HepG2 (cell line): ENCODE results near the gene RFXAP. TPM values are rescaled to one million over a fixed set of nuclear protein-coding genes. Genes with fewer than 3 reads are reported as not detected.

Source experiments
- ATAC-seq: fragments of 200-7000 bp; cut with Tn5 transposase; 3 replicates; pipeline ENCODE4 v1.9.1; 2020; ENCODE audit warnings: mild to moderate bottlenecking, moderate library complexity
- BruUV-seq: library from RNA; stranded (reverse); fragments of 400-500 nt; replicated peaks from 2 replicates; lab custom pipeline; 2021; lab: Mats Ljungman, UMichigan
- CTCF ChIA-PET: fragments of 300-600 bp; formaldehyde crosslinking; extraction: SDS; loops from one replicate; lab custom pipeline; 2021; ENCODE audit warnings: low total read pairs, inconsistent platforms, low intra/inter-chr PET ratio; lab: Yijun Ruan, JAX
- POLR2A ChIA-PET: fragments of 350-600 bp; sonication (Branson Sonifier 250); formaldehyde crosslinking; loops from one replicate; lab custom pipeline; 2020; ENCODE audit warnings: antibody characterized with exemption, inconsistent platforms; lab: Yijun Ruan, JAX
- DNase-seq: peaks from one replicate; pipeline ENCODE4 v3.0.0-alpha.2; 2015; ENCODE audit warnings: low spot score
- FAIRE-seq: peaks from 3 replicates; lab custom pipeline; 2011; peaks lifted over from hg19 to GRCh38; lab: Jason Lieb, UNC
- H2AFZ ChIP-seq: one replicate; pipeline ENCODE4 v1.6.1; 2011; ENCODE audit warnings: low read length, inconsistent platforms
- H3K27ac ChIP-seq: fragments of 300-600 bp; 3 replicates; pipeline ENCODE4 v1.8.0; 2011; ENCODE audit warnings: mixed run types, mild to moderate bottlenecking, mixed read lengths, low read length, inconsistent platforms; ENCODE audit not compliant: insufficient read depth; ENCODE audit errors: extremely low read length
- H3K27me3 ChIP-seq, 2 experiments: fragments of 200-600 bp in 1 of 2; 2 replicates in 1 of 2; 3 replicates in 1 of 2; pipeline versions ENCODE4 v1.6.0 to v1.8.0; 2011; ENCODE audit warnings: low read length in 2 of 2, mild to moderate bottlenecking in 2 of 2, moderate library complexity in 2 of 2, inconsistent platforms in 1 of 2; ENCODE audit not compliant: insufficient read depth in 2 of 2, control insufficient read depth in 1 of 2
- H3K36me3 ChIP-seq, 2 experiments: fragments of 200-600 bp in 1 of 2; replicated peaks in 1 of 2; 2 replicates in 1 of 2; 3 replicates in 1 of 2; pipeline versions ENCODE4 v1.5.1 to v1.8.0; 2011; ENCODE audit warnings: low read length in 2 of 2, inconsistent platforms in 1 of 2; ENCODE audit not compliant: insufficient read depth in 2 of 2, control insufficient read depth in 1 of 2
- H3K4me1 ChIP-seq: 2 replicates; pipeline ENCODE4 v1.5.1; 2012; ENCODE audit warnings: low read length, inconsistent platforms; ENCODE audit not compliant: insufficient read depth
- H3K4me2 ChIP-seq: 2 replicates; pipeline ENCODE4 v1.6.0; 2011; ENCODE audit warnings: low read depth, low read length, inconsistent platforms
- H3K4me3 ChIP-seq, 3 experiments: fragments of 200-600 bp in 1 of 3; sonication (generic), shearing (Covaris generic) in 1 of 3; replicated peaks in 1 of 3; 2 replicates each; pipeline ENCODE4 v1.5.1; 2011 to 2016; ENCODE audit warnings: low read length in 3 of 3, inconsistent platforms in 2 of 3, low read depth in 2 of 3, mild to moderate bottlenecking in 2 of 3, control low read depth in 1 of 3, mixed read lengths in 1 of 3; ENCODE audit not compliant: insufficient read depth in 1 of 3
- H3K79me2 ChIP-seq: one replicate; pipeline ENCODE4 v1.6.1; 2011; ENCODE audit warnings: low read length, inconsistent platforms; ENCODE audit not compliant: insufficient read depth
- H3K9ac ChIP-seq: 2 replicates; pipeline ENCODE4 v1.6.0; 2011; ENCODE audit warnings: mild to moderate bottlenecking, low read depth, low read length, inconsistent platforms; ENCODE audit not compliant: insufficient read depth
- H3K9me3 ChIP-seq: 2 replicates; pipeline ENCODE4 v1.5.1; 2012; ENCODE audit warnings: mild to moderate bottlenecking, low read length
- H4K20me1 ChIP-seq: 2 replicates; pipeline ENCODE4 v1.6.0; 2011; ENCODE audit warnings: inconsistent platforms, mild to moderate bottlenecking, low read length, moderate library complexity; ENCODE audit not compliant: insufficient read depth
- HMGXB4 ChIP-seq, 2 experiments: sonication (generic) in 1 of 2; formaldehyde crosslinking in 1 of 2; IDR thresholded peaks; 2 replicates each; pipeline versions ENCODE4 v1.4.0 to v1.6.1; 2018 to 2020; ENCODE audit warnings: missing genetic modification reagents in 2 of 2, borderline replicate concordance in 1 of 2, low read depth in 1 of 2, mild to moderate bottlenecking in 1 of 2, missing biosample characterization in 1 of 2
- KDM5A ChIP-seq: fragments of 200-600 bp; sonication (generic); IDR thresholded peaks from 2 replicates; pipeline ENCODE4 v1.7.0; 2018; ENCODE audit warnings: antibody characterized with exemption, mild to moderate bottlenecking, low read length, borderline replicate concordance
- LRRFIP1 ChIP-seq: sonication (generic); formaldehyde crosslinking; conservative IDR thresholded peaks from 2 replicates; pipeline ENCODE4 v1.4.0; 2020; ENCODE audit warnings: missing genetic modification reagents
- MIER3 ChIP-seq: IDR thresholded peaks from 2 replicates; pipeline ENCODE4 v1.6.1; 2016; ENCODE audit warnings: missing compliant biosample characterization, borderline replicate concordance
- NFKBIZ ChIP-seq: IDR thresholded peaks from 2 replicates; pipeline ENCODE4 v1.6.1; 2018; ENCODE audit warnings: missing genetic modification reagents, missing compliant biosample characterization
- TBL1XR1 ChIP-seq: fragments of 150-350 bp; IDR thresholded peaks from 2 replicates; pipeline ENCODE4 v1.6.1; 2014; ENCODE audit warnings: borderline replicate concordance, low read length; ENCODE audit not compliant: partially characterized antibody
- TERF1 ChIP-seq: sonication (generic); formaldehyde crosslinking; IDR thresholded peaks from 2 replicates; pipeline ENCODE4 v1.8.0; 2022; ENCODE audit warnings: mild to moderate bottlenecking, missing genetic modification reagents, moderate library complexity
- ZNF260 ChIP-seq: sonication (generic); formaldehyde crosslinking; IDR thresholded peaks from 2 replicates; pipeline ENCODE4 v1.4.0; 2020; ENCODE audit warnings: missing genetic modification reagents, low read depth, mild to moderate bottlenecking, borderline replicate concordance
- ZNF496 ChIP-seq: sonication (generic); formaldehyde crosslinking; IDR thresholded peaks from 2 replicates; pipeline ENCODE4 v1.8.1; 2023; ENCODE audit warnings: mild to moderate bottlenecking, moderate library complexity, missing genetic modification reagents; ENCODE audit not compliant: insufficient replicate concordance
- ZNF556 ChIP-seq: sonication (generic); formaldehyde crosslinking; IDR thresholded peaks from 2 replicates; pipeline ENCODE4 v1.4.0; 2020; ENCODE audit warnings: mild to moderate bottlenecking, missing genetic modification reagents, borderline replicate concordance
- ZSCAN21 ChIP-seq: sonication (generic); formaldehyde crosslinking; IDR thresholded peaks from 2 replicates; pipeline ENCODE4 v1.8.0; 2022; ENCODE audit warnings: mild to moderate bottlenecking, missing genetic modification reagents, moderate library complexity, borderline replicate concordance
- ZSCAN25 ChIP-seq: sonication (generic); formaldehyde crosslinking; IDR thresholded peaks from 2 replicates; pipeline ENCODE4 v1.8.0; 2022; ENCODE audit warnings: mild to moderate bottlenecking, missing genetic modification reagents
- WGBS: methylation state at CpG from one replicate; pipeline ENCODE4 v1.1.6; 2017; ENCODE audit warnings: low lambda C conversion rate; 5-methylcytosine and 5-hydroxymethylcytosine counted together
- in situ Hi-C: cut with HindIII; loops from 2 replicates; pipeline ENCODE4 v1.10.0; 2017; ENCODE audit warnings: low pct_unique_long_range_greater_than_20kb; ENCODE audit not compliant: extremely low pct_ligation_motif_present
- intact Hi-C: fragments of 100-400 bp; cut with micrococcal nuclease; formaldehyde crosslinking; loops from one replicate; pipeline ENCODE4 v1.10.0; 2022; ENCODE audit not compliant: unreplicated experiment
- polyA plus RNA-seq, 8 experiments: library from polyadenylated mRNA; depleted of rRNA in 3 of 8; stranded (reverse) in 7 of 8; unstranded in 1 of 8; fragments of >200 nt; fragmentation: Illumina TruSeq in 4 of 8; extraction: Trizol in 4 of 8; gene quantifications; 2 replicates each; pipeline versions ENCODE4 v1.2.1 to v1.2.3, GENCODE V29; 2011 to 2016; ENCODE audit warnings: low read depth in 4 of 8, missing spikeins in 1 of 8, mixed read lengths in 1 of 8; ENCODE audit not compliant: insufficient read depth in 1 of 8
- total RNA-seq, 5 experiments: library from RNA; depleted of rRNA; stranded (reverse); fragments of >200 nt; fragmentation: Illumina TruSeq; extraction: Trizol; gene quantifications; 2 replicates each; pipeline ENCODE4 v1.2.3, GENCODE V29; 2016; ENCODE audit warnings: low read depth in 1 of 5

The RFXAP gene
- total and polyA plus RNA-seq, 2 of the 13 experiments (the other 11 are each of a cell fraction or from before 2014, with no cell fraction given): 1.8 to 7.9 TPM

- peaks cover 6% of the 10 kb centered on the region; the same call in 1 of the 2 replicates for H4K20me1 ChIP-seq
- intact Hi-C loops: no loop called here
- H3K36me3 ChIP-seq: no peaks in the 10 kb centered on the region; a peak in 1 of 5 replicates
- ATAC-seq: peak; percentile 9
- H3K27ac ChIP-seq: no peak overlapping the region
- in situ Hi-C loops: no loop called here
- H3K4me3 ChIP-seq: peak overlapping the region; percentile 71 to 84 (median 77)
- H3K4me2 ChIP-seq: peak overlapping the region; percentile 82
- 6% methylated on average over 4 of the region's 4 CpGs for WGBS
- TF ChIP-seq TBL1XR1 (no peak), ZSCAN21 (CRISPR knock-in tag) (peak; percentile 95)
- TF ChIP-seq, all 625 proteins: peak for 1
- ChIA-PET POLR2A (no interaction called here), CTCF (no interaction called here)
- Histone ChIP-seq H3K9me3 (no peaks in the 10 kb centered on the region), H3K79me2 (peaks cover 35% of the 10 kb centered on the region), H3K27me3 (no peaks in the 10 kb centered on the region; a peak in 1 of 5 replicates), H2AFZ (no peak overlapping the region), H3K4me1 (peaks cover 48% of the 10 kb centered on the region), H3K9ac (peak overlapping the region; percentile 73)
- no TSS peak for BruUV-seq
- FAIRE-seq (no peak), DNase-seq (no peak)
Measured at GRCh38 chr13:36820222-36820621, 1.2 kb downstream of the RFXAP start.

- in situ Hi-C loops: no loop called here
- 95% methylated on average over 3 of the region's 3 CpGs for WGBS
- peaks cover 6% of the 10 kb centered on the region; the same call in 1 of the 2 replicates for H4K20me1 ChIP-seq
- H3K4me3 ChIP-seq: no peak overlapping the region
- TSS peak; percentile 21 for BruUV-seq
- no peak overlapping the region for H3K4me2 ChIP-seq
- DNase-seq (no peak), FAIRE-seq (no peak), ATAC-seq (no peak)
- peaks cover 0 to 7% of the 10 kb centered on the region in 2 experiments; a peak in 2 of 5 replicates for H3K36me3 ChIP-seq
- POLR2A ChIA-PET: no interaction called here
- H2AFZ ChIP-seq: no peak overlapping the region
- H3K9me3 ChIP-seq: no peaks in the 10 kb centered on the region
- no peak overlapping the region for H3K9ac ChIP-seq
- H3K79me2 ChIP-seq: peaks cover 35% of the 10 kb centered on the region
- peaks cover 42% of the 10 kb centered on the region for H3K4me1 ChIP-seq
- H3K27ac ChIP-seq: no peak overlapping the region
- H3K27me3 ChIP-seq: no peaks in the 10 kb centered on the region; a peak in 1 of 5 replicates
- CTCF ChIA-PET: no interaction called here
- intact Hi-C loops: no loop called here
- TF ChIP-seq ZNF260 (CRISPR knock-in tag): no peak
- TF ChIP-seq TERF1: no peak
- TF ChIP-seq ZNF496 (CRISPR knock-in tag): no peak
- TF ChIP-seq LRRFIP1 (CRISPR knock-in tag): no peak
- TF ChIP-seq ZNF556: no peak
- no peak for TF ChIP-seq KDM5A
- no peak for TF ChIP-seq MIER3 (CRISPR knock-in tag)
- no peak for TF ChIP-seq ZSCAN25 (CRISPR knock-in tag)
- no peak for TF ChIP-seq NFKBIZ (CRISPR knock-in tag)
- no peak for TF ChIP-seq HMGXB4 (CRISPR knock-in tag; IDR thresholded peaks at IDR 0.05; ENCODE audit: borderline replicate concordance in 1 of 2, low read depth in 1 of 2)
Measured at GRCh38 chr13:36822785-36823184, 3.8 kb downstream of the RFXAP start.
